GM12878 (cell line): Measurements from ENCODE around the gene PAQR9. TPM values are rescaled to one million over a fixed set of nuclear protein-coding genes. Genes with fewer than 3 reads are reported as not detected.

Source experiments
- ATAC-seq: fragments of 200-7000 bp; cut with Tn5 transposase; 3 replicates; pipeline ENCODE4 v1.9.1; 2020; ENCODE audit warnings: mild to moderate bottlenecking, moderate library complexity
- BruUV-seq: library from RNA; stranded (reverse); fragments of 400-500 nt; replicated peaks from 2 replicates; lab custom pipeline; 2021; lab: Mats Ljungman, UMichigan
- CTCF ChIA-PET: fragments of 300-600 bp; sonication (Branson Sonifier 250); formaldehyde crosslinking; extraction: SDS; loops from one replicate; lab custom pipeline; 2021; ENCODE audit warnings: inconsistent platforms; lab: Yijun Ruan, JAX
- POLR2A ChIA-PET: fragments of 350-600 bp; formaldehyde crosslinking; extraction: SDS; loops from one replicate; lab custom pipeline; 2021; ENCODE audit warnings: inconsistent platforms; lab: Charles Lee
- RAD21 ChIA-PET: fragments of 300-600 bp; sonication (Branson Sonifier 250); formaldehyde crosslinking; loops from one replicate; lab custom pipeline; 2023; ENCODE audit warnings: antibody characterized with exemption; ENCODE audit not compliant: unreplicated experiment; lab: Charles Lee
- SMC1A ChIA-PET: fragments of 300-600 bp; sonication (Branson Sonifier 250); formaldehyde crosslinking; loops from one replicate; lab custom pipeline; 2023; ENCODE audit not compliant: unreplicated experiment, uncharacterized antibody; lab: Charles Lee
- DNase-seq: peaks from one replicate; pipeline ENCODE4 v3.0.0-alpha.2; 2011; ENCODE audit warnings: low read depth, low spot score
- FAIRE-seq: peaks from 3 replicates; lab custom pipeline; 2011; peaks lifted over from hg19 to GRCh38; lab: Jason Lieb, UNC
- H2AFZ ChIP-seq: 2 replicates; pipeline ENCODE4 v1.6.0; 2011; ENCODE audit warnings: low read depth, low read length, control low read depth; ENCODE audit not compliant: control insufficient read depth
- H3K27ac ChIP-seq: 2 replicates; pipeline ENCODE4 v1.5.1; 2011; ENCODE audit warnings: control low read depth; ENCODE audit not compliant: control insufficient read depth, insufficient read depth
- H3K27me3 ChIP-seq, 2 experiments: replicated peaks in 1 of 2; 2 replicates each; pipeline versions ENCODE4 v1.6.0 to v1.6.1; 2011; ENCODE audit warnings: low read length in 1 of 2; ENCODE audit not compliant: control insufficient read depth in 2 of 2, insufficient read depth in 2 of 2
- H3K36me3 ChIP-seq, 2 experiments: 2 replicates each; pipeline ENCODE4 v1.5.1; 2011; ENCODE audit warnings: low read length in 1 of 2; ENCODE audit not compliant: control insufficient read depth in 2 of 2, insufficient read depth in 2 of 2
- H3K4me1 ChIP-seq: 2 replicates; pipeline ENCODE4 v1.6.1; 2011; ENCODE audit warnings: mild to moderate bottlenecking, low read length, moderate library complexity, mixed read lengths; ENCODE audit not compliant: control insufficient read depth, insufficient read depth
- H3K4me2 ChIP-seq: 2 replicates; pipeline ENCODE4 v1.6.0; 2011; ENCODE audit warnings: control low read depth; ENCODE audit not compliant: control insufficient read depth, insufficient read depth
- H3K4me3 ChIP-seq: fragments of 200-600 bp; sonication (generic); 2 replicates; pipeline ENCODE4 v1.5.1; 2016
- H3K79me2 ChIP-seq: 2 replicates; pipeline ENCODE4 v1.6.0; 2011; ENCODE audit warnings: low read length; ENCODE audit not compliant: control insufficient read depth, insufficient read depth
- H3K9ac ChIP-seq: 2 replicates; pipeline ENCODE4 v1.8.0; 2011; ENCODE audit warnings: low read length, control low read depth, mixed read lengths; ENCODE audit not compliant: control insufficient read depth, insufficient read depth
- H3K9me3 ChIP-seq: replicated peaks from 3 replicates; pipeline ENCODE4 v1.5.1; 2011; ENCODE audit warnings: mild to moderate bottlenecking, low read length; ENCODE audit not compliant: control insufficient read depth, insufficient read depth
- H4K20me1 ChIP-seq: 2 replicates; pipeline ENCODE4 v1.6.0; 2011; ENCODE audit not compliant: control insufficient read depth, insufficient read depth
- BMI1 ChIP-seq: fragments of 450-650 bp; IDR thresholded peaks from 2 replicates; pipeline ENCODE4 v1.6.1; 2016; ENCODE audit warnings: mild to moderate bottlenecking, moderate library complexity, borderline replicate concordance
- EED ChIP-seq: sonication (generic); IDR thresholded peaks from 2 replicates; pipeline ENCODE4 v1.6.1; 2016; ENCODE audit warnings: antibody characterized with exemption, low read depth
- FOS ChIP-seq: IDR thresholded peaks from 3 replicates; pipeline ENCODE4 v1.6.1; 2011; ENCODE audit warnings: borderline replicate concordance; ENCODE audit not compliant: insufficient read length; ENCODE audit errors: extremely low read depth
- IKZF2 ChIP-seq, 2 experiments: fragments of 450-650 bp; IDR thresholded peaks; 2 replicates each; pipeline ENCODE4 v1.6.1; 2017; ENCODE audit warnings: mild to moderate bottlenecking in 2 of 2, moderate library complexity in 2 of 2
- KAT2A ChIP-seq: conservative IDR thresholded peaks from 2 replicates; pipeline ENCODE4 v1.6.1; 2011; ENCODE audit warnings: low read depth, low read length; ENCODE audit not compliant: control insufficient read depth
- MYB ChIP-seq: fragments of 150-350 bp; IDR thresholded peaks from 2 replicates; pipeline ENCODE4 v1.6.1; 2014; ENCODE audit warnings: mild to moderate bottlenecking, low read depth, low read length, borderline replicate concordance
- NFXL1 ChIP-seq: fragments of 450-650 bp; IDR thresholded peaks from 2 replicates; pipeline ENCODE4 v1.6.1; 2017; ENCODE audit warnings: antibody characterized with exemption, mild to moderate bottlenecking, borderline replicate concordance
- NFYA ChIP-seq: IDR thresholded peaks from 2 replicates; pipeline ENCODE4 v1.6.1; 2011; ENCODE audit warnings: low read depth, mild to moderate bottlenecking, low read length, improper control_type of control experiment, borderline replicate concordance
- PML ChIP-seq: IDR thresholded peaks from 2 replicates; pipeline ENCODE4 v1.6.1; 2012; ENCODE audit warnings: low read length, inconsistent platforms
- POLR2AphosphoS2 ChIP-seq: IDR thresholded peaks from 2 replicates; pipeline ENCODE4 v1.6.1; 2011; ENCODE audit warnings: low read depth, mild to moderate bottlenecking, low read length, improper control_type of control experiment, moderate library complexity
- SMARCA5 ChIP-seq: fragments of 450-650 bp; IDR thresholded peaks from 2 replicates; pipeline ENCODE4 v1.6.1; 2017; ENCODE audit warnings: mild to moderate bottlenecking
- TAF1 ChIP-seq: IDR thresholded peaks from 2 replicates; pipeline ENCODE4 v1.6.1; 2011; ENCODE audit warnings: mild to moderate bottlenecking, low read depth, low read length, borderline replicate concordance
- TCF3 ChIP-seq: IDR thresholded peaks from 2 replicates; pipeline ENCODE4 v1.6.1; 2012; ENCODE audit warnings: low read depth, mild to moderate bottlenecking, low read length, borderline replicate concordance; ENCODE audit not compliant: insufficient read depth
- USF2 ChIP-seq: IDR thresholded peaks from 2 replicates; pipeline ENCODE4 v1.6.1; 2011; ENCODE audit warnings: low read depth, low read length, improper control_type of control experiment, borderline replicate concordance
- ZNF622 ChIP-seq: fragments of 450-650 bp; IDR thresholded peaks from 2 replicates; pipeline ENCODE4 v1.6.1; 2017; ENCODE audit warnings: mild to moderate bottlenecking, inconsistent platforms
- WGBS: methylation state at CpG from one replicate; pipeline ENCODE4 v1.1.6; 2016; ENCODE audit warnings: low lambda C conversion rate; ENCODE audit not compliant: insufficient replicate concordance, insufficient coverage; ENCODE audit errors: missing lambda C conversion rate; 5-methylcytosine and 5-hydroxymethylcytosine counted together
- in situ Hi-C: fragments of 300-500 bp; cut with MboI; formaldehyde crosslinking; loops from 9 replicates; pipeline ENCODE4 v1.14.3; 2018; ENCODE audit warnings: mixed read lengths
- intact Hi-C: fragments of 100-400 bp; cut with micrococcal nuclease; formaldehyde crosslinking; loops from one replicate; pipeline ENCODE4 v1.14.2; 2022; ENCODE audit not compliant: unreplicated experiment
- polyA plus RNA-seq, 11 experiments: library from polyadenylated mRNA; depleted of rRNA in 4 of 11; unstranded in 6 of 11; stranded (reverse) in 5 of 11; fragments of >200 nt; fragmentation: Nextera tagmentation in 4 of 11; fragmentation: Illumina TruSeq in 1 of 11; extraction: Ambion mirVana in 4 of 11; extraction: Trizol in 1 of 11; gene quantifications; 1 replicate in 1 of 11; 2 replicates in 10 of 11; pipeline versions ENCODE4 v1.2.1 to v1.2.3, GENCODE V29; 2011 to 2016; ENCODE audit warnings: inconsistent platforms in 2 of 11, missing spikeins in 2 of 11, low read depth in 1 of 11
- total RNA-seq, 4 experiments: library from RNA; depleted of rRNA in 3 of 4; stranded (reverse); fragments of >200 nt in 3 of 4; fragmentation: Illumina TruSeq in 1 of 4; extraction: Trizol in 1 of 4; gene quantifications; 2 replicates each; pipeline versions ENCODE4 v1.2.1 to v1.2.3, GENCODE V29; 2013 to 2021
- TF ChIP-seq, protein P1 (sequence below): fragments of 450-650 bp; IDR thresholded peaks from 2 replicates; pipeline ENCODE4 v1.6.1; 2018; ENCODE audit warnings: mild to moderate bottlenecking, low read depth, moderate library complexity; ENCODE audit not compliant: partially characterized antibody
- TF ChIP-seq, protein P2 (sequence below): IDR thresholded peaks from 2 replicates; pipeline ENCODE4 v1.6.1; 2012; ENCODE audit warnings: mild to moderate bottlenecking, low read depth, low read length

PAQR9 gene
- total and polyA plus RNA-seq, 10 of the 15 experiments (the other 5 are each of a cell fraction or from before 2014, with no cell fraction given), result not detected

DNA sequence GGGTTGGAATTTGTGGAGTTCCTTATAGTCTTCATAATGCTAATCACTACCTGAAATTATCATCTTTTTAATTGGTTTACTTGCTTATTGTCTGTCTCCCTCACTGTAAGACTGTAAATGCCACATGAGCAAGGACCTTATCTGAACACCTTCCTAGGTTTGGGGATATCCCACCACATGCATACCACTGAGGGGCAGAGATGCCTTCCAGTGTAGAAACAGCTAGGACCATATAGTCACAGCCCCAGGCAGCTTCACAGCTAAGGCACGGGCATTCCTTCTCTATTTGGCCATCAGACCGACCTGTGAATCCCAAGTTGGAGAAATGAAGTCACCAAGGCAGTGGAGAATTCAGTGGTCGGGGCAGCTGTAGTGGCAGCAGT is 28.6 kb downstream of the PAQR9 start:
- Histone ChIP-seq H3K36me3 (no peaks in the 10 kb centered on the region), H3K4me3 (no peak overlapping the region), H2AFZ (no peak overlapping the region), H3K9ac (no peak overlapping the region), H3K4me1 (no peaks in the 10 kb centered on the region), H3K27ac (no peak overlapping the region), H3K27me3 (peaks cover 0 to 2% of the 10 kb centered on the region in 2 experiments; a peak in 1 of 4 replicates), H3K4me2 (no peak overlapping the region), H3K79me2 (no peaks in the 10 kb centered on the region), H3K9me3 (no peaks in the 10 kb centered on the region), H4K20me1 (no peaks in the 10 kb centered on the region)
- no TSS peak for BruUV-seq
- DNase-seq (no peak), ATAC-seq (no peak), FAIRE-seq (no peak)
- ChIA-PET RAD21 (no interaction called here), SMC1A (no interaction called here), CTCF (interaction anchor here (0.9 kb wide), 1 partner anchor 50 kb away, joined by 3 read pairs; no protein-coding TSS in a partner anchor), POLR2A (no interaction called here)
- intact Hi-C loops (no loop called here), in situ Hi-C loops (loop anchor here (5.0 kb wide), 1 partner anchor 57 kb away; no protein-coding TSS in a partner anchor)
- WGBS, result 14% methylated on average over 3 of the region's 3 CpGs
- TF ChIP-seq TAF1, result no peak
- TF ChIP-seq, protein P1, sequence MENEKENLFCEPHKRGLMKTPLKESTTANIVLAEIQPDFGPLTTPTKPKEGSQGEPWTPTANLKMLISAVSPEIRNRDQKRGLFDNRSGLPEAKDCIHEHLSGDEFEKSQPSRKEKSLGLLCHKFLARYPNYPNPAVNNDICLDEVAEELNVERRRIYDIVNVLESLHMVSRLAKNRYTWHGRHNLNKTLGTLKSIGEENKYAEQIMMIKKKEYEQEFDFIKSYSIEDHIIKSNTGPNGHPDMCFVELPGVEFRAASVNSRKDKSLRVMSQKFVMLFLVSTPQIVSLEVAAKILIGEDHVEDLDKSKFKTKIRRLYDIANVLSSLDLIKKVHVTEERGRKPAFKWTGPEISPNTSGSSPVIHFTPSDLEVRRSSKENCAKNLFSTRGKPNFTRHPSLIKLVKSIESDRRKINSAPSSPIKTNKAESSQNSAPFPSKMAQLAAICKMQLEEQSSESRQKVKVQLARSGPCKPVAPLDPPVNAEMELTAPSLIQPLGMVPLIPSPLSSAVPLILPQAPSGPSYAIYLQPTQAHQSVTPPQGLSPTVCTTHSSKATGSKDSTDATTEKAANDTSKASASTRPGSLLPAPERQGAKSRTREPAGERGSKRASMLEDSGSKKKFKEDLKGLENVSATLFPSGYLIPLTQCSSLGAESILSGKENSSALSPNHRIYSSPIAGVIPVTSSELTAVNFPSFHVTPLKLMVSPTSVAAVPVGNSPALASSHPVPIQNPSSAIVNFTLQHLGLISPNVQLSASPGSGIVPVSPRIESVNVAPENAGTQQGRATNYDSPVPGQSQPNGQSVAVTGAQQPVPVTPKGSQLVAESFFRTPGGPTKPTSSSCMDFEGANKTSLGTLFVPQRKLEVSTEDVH, result no peak
- TF ChIP-seq MYB, result no peak
- TF ChIP-seq PML, result no peak
- no peak for TF ChIP-seq FOS
- TF ChIP-seq, protein P2, sequence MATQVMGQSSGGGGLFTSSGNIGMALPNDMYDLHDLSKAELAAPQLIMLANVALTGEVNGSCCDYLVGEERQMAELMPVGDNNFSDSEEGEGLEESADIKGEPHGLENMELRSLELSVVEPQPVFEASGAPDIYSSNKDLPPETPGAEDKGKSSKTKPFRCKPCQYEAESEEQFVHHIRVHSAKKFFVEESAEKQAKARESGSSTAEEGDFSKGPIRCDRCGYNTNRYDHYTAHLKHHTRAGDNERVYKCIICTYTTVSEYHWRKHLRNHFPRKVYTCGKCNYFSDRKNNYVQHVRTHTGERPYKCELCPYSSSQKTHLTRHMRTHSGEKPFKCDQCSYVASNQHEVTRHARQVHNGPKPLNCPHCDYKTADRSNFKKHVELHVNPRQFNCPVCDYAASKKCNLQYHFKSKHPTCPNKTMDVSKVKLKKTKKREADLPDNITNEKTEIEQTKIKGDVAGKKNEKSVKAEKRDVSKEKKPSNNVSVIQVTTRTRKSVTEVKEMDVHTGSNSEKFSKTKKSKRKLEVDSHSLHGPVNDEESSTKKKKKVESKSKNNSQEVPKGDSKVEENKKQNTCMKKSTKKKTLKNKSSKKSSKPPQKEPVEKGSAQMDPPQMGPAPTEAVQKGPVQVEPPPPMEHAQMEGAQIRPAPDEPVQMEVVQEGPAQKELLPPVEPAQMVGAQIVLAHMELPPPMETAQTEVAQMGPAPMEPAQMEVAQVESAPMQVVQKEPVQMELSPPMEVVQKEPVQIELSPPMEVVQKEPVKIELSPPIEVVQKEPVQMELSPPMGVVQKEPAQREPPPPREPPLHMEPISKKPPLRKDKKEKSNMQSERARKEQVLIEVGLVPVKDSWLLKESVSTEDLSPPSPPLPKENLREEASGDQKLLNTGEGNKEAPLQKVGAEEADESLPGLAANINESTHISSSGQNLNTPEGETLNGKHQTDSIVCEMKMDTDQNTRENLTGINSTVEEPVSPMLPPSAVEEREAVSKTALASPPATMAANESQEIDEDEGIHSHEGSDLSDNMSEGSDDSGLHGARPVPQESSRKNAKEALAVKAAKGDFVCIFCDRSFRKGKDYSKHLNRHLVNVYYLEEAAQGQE, result no peak
- no peak for TF ChIP-seq KAT2A
- no peak for TF ChIP-seq USF2
- TF ChIP-seq ZNF622, result no peak
- no peak for TF ChIP-seq IKZF2 (IDR thresholded peaks at IDR 0.05)
- no peak for TF ChIP-seq POLR2AphosphoS2
- no peak for TF ChIP-seq EED
- TF ChIP-seq BMI1, result no peak
- no peak for TF ChIP-seq NFYA
- TF ChIP-seq TCF3, result no peak
- TF ChIP-seq SMARCA5, result no peak
- TF ChIP-seq NFXL1, result no peak
